A549 (cell line): ENCODE measurements around the gene PML. TPM values are rescaled to one million over a fixed set of nuclear protein-coding genes. Genes with fewer than 3 reads are reported as not detected.
"Not testable (repeated sequence)": the region's sequence is repeated elsewhere in the genome, so short reads cannot be mapped to it uniquely, and the experiment has no call there.

Source experiments
- ATAC-seq, 2 experiments: fragments of 200-7000 bp in 1 of 2; fragments of >200 bp in 1 of 2; cut with Nextera tagmentation in 1 of 2; cut with Tn5 transposase in 1 of 2; 3 replicates each; pipeline versions ENCODE4 v1.8.0 to v1.9.1; 2018 to 2020; ENCODE audit warnings: mild to moderate bottlenecking in 1 of 2, moderate library complexity in 1 of 2
- CTCF ChIA-PET: fragments of 300-600 bp; sonication (Branson Sonifier 250); formaldehyde crosslinking; extraction: SDS; loops from one replicate; lab custom pipeline; 2021; ENCODE audit warnings: antibody characterized with exemption, inconsistent platforms; lab: Yijun Ruan, JAX
- POLR2A ChIA-PET: fragments of 350-600 bp; formaldehyde crosslinking; extraction: SDS; loops from one replicate; lab custom pipeline; 2021; ENCODE audit warnings: antibody characterized with exemption, inconsistent platforms; lab: Yijun Ruan, JAX
- DNase-seq, 2 experiments: peaks; one replicate each; pipeline versions ENCODE4 v3.0.0 to v3.0.0-alpha.2; 2011 to 2016; ENCODE audit warnings: low read depth in 1 of 2, low spot score in 1 of 2
- FAIRE-seq: peaks from 2 replicates; lab custom pipeline; 2011; peaks lifted over from hg19 to GRCh38; lab: Jason Lieb, UNC
- H3K27ac ChIP-seq, 2 experiments: fragments of >200 bp; sonication (Bioruptor Twin); formaldehyde crosslinking; 3 replicates each; pipeline ENCODE4 v1.5.1; 2016 to 2017
- H3K4me1 ChIP-seq: fragments of >200 bp; sonication (Bioruptor Twin); formaldehyde crosslinking; 3 replicates; pipeline ENCODE4 v1.6.1; 2016
- H3K4me2 ChIP-seq: fragments of >200 bp; sonication (Bioruptor Twin); formaldehyde crosslinking; 3 replicates; pipeline ENCODE4 v1.6.1; 2016
- H3K4me3 ChIP-seq: fragments of >200 bp; sonication (Bioruptor Twin); formaldehyde crosslinking; 3 replicates; pipeline ENCODE4 v1.5.1; 2016
- H3K9me3 ChIP-seq: fragments of >200 bp; sonication (Bioruptor Twin); formaldehyde crosslinking; 3 replicates; pipeline ENCODE4 v1.6.1; 2016
- CTCF ChIP-seq: fragments of >200 bp; sonication (Bioruptor Twin); formaldehyde crosslinking; IDR thresholded peaks from 3 replicates; pipeline ENCODE4 v1.5.1; 2016
- RAD21 ChIP-seq, 2 experiments: fragments of >200 bp in 1 of 2; sonication (Bioruptor Twin) in 1 of 2; formaldehyde crosslinking in 1 of 2; IDR thresholded peaks in 1 of 2; conservative IDR thresholded peaks in 1 of 2; 2 replicates in 1 of 2; 3 replicates in 1 of 2; pipeline ENCODE4 v1.6.1; 2012 to 2018; ENCODE audit warnings: inconsistent platforms in 1 of 2
- WGBS: methylation state at CpG from one replicate; pipeline ENCODE4 v1.1.6; 2017; ENCODE audit errors: missing lambda C conversion rate; 5-methylcytosine and 5-hydroxymethylcytosine counted together
- polyA plus RNA-seq, 4 experiments: library from polyadenylated mRNA; depleted of rRNA in 3 of 4; stranded (reverse); fragments of >200 nt; fragmentation: RNase III in 1 of 4; extraction: RNeasy Plus Mini Kit Qiagen cat#74134 plus additional on column Dnase treatment in 1 of 4; gene quantifications; 2 replicates in 3 of 4; 3 replicates in 1 of 4; pipeline ENCODE4 v1.2.3, GENCODE V29; 2011 to 2017

PML gene
- polyA plus RNA-seq, 2 of the 4 experiments (the other 2 are of a cell fraction), result 2.1 to 8.5 TPM

GRCh38 chr15:74064183-74064582, 69.7 kb downstream of the PML start:
- WGBS, result 83% methylated on average over 1 of the region's 3 CpGs
- DNase-seq, H3K27ac ChIP-seq, FAIRE-seq, H3K4me2 ChIP-seq, H3K4me1 ChIP-seq, ATAC-seq, H3K4me3 ChIP-seq, POLR2A ChIA-PET, H3K9me3 ChIP-seq: not testable (repeated sequence)
- CTCF ChIA-PET, result interaction anchor here (0.9 to 2.0 kb wide), 5 partner anchors 7 to 258 kb away, joined by 3 to 7 read pairs (median 4); no protein-coding TSS in a partner anchor

GRCh38 chr15:74064822-74065221, 70.3 kb downstream of the PML start:
- H3K27ac ChIP-seq, POLR2A ChIA-PET, H3K4me3 ChIP-seq, ATAC-seq, H3K4me1 ChIP-seq, FAIRE-seq, DNase-seq, H3K4me2 ChIP-seq, H3K9me3 ChIP-seq: not testable (repeated sequence)
- CTCF ChIA-PET, result interaction anchor here (0.6 to 2.0 kb wide), 6 partner anchors 8 to 1233 kb away, joined by 3 to 7 read pairs (median 4); no protein-coding TSS in a partner anchor
- 64% methylated on average over 4 of the region's 8 CpGs for WGBS

GRCh38 chr15:74065684-74066411, 71.3 kb downstream of the PML start:
- H3K4me2 ChIP-seq, DNase-seq, H3K4me1 ChIP-seq, FAIRE-seq, H3K4me3 ChIP-seq, POLR2A ChIA-PET, H3K27ac ChIP-seq, H3K9me3 ChIP-seq: not testable (repeated sequence)
- CTCF ChIA-PET, result interaction anchor here (1.5 to 2.0 kb wide), 2 partner anchors 9 to 242 kb away, joined by 4 to 7 read pairs; no protein-coding TSS in a partner anchor
- 20% methylated on average over 1 of the region's 13 CpGs for WGBS
- peak; percentile 99 to 100 for ATAC-seq
- TF ChIP-seq CTCF, result peak; percentile 38

DNA sequence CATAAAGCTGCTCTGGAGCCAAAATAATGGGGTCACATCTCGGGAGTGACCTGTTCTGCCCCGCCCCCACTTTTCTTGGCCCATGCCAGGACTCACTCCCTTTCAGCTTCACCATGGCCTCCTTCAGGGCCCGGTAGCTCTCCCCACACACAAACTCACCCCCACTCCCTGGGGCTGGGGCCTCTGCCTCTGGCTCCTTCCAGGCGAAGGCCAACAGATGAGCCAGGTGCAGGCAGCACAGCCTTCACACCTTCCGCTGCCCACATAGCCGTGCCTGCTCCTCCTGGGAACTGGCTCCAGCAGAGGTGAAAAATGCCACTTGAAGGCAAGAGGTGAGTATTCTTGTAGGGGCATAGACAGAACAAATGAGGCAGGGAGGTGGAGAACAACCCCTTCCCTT, 77.1 kb downstream of the PML start:
- H3K4me3 ChIP-seq, POLR2A ChIA-PET, H3K4me2 ChIP-seq, DNase-seq, CTCF ChIA-PET, FAIRE-seq, H3K4me1 ChIP-seq, H3K27ac ChIP-seq, H3K9me3 ChIP-seq, ATAC-seq: not testable (repeated sequence)
- WGBS, result 89% methylated on average over 4 of the region's 6 CpGs

DNA sequence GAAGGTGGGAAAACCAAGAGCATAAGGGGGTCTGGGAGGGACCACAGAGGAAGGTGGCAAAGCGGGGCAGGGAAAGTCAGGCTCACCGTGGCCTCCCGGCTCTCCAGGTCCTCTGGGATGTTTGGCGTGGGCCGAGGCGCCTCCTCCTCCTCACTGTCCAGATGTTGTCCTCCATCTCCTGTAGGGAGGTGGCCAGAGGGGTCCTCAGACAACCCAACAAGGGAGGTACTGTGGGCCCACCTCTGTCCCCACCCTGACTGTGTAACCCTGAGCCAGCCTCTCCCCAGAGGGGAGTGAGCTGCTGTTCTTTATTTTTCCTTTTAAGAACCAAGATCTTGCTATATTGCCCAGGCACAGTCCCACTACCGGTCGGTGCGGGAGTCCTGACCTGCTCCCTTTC, 77.6 kb downstream of the PML start:
- CTCF ChIA-PET, ATAC-seq, H3K9me3 ChIP-seq, H3K4me2 ChIP-seq, DNase-seq, FAIRE-seq, POLR2A ChIA-PET, H3K4me1 ChIP-seq, H3K27ac ChIP-seq, H3K4me3 ChIP-seq: not testable (repeated sequence)
- 94% methylated on average over 6 of the region's 9 CpGs for WGBS

DNA sequence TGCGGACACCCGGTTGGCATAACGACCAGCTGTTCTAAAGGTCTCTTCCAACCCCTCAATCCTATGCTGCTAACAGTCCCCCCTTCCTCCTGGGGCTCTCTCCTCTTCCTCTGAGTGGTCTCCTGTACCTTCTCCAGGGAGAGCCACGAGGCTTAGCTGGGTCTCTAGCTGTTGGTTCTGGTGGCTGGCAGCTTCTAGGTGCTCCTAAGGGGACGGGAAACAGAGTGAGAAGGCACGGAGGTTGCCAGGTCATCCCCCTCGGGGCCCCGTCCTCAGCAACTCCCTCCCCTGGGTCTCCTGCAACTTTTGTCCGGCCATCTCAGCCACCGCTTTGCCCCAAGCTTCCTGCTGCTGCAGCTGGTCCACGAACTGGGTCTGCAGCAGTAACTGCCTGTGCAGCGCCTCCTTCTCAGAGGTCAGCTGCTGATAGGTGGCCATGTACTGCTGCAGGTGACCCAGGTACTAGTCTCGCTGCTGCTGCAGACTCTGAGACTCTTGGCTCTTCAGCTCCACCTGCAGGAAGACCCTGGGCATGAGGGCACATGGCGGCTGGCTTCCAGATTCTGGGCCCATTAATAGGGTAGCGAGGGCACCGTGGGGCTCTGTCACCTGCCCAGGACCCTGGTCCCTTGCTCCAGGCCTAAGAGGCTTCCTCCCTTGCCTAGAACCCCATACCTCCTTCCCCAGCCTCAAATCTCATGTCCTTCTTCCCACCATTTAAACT, 78.3 kb downstream of the PML start:
- H3K9me3 ChIP-seq, H3K27ac ChIP-seq, CTCF ChIA-PET, POLR2A ChIA-PET, H3K4me2 ChIP-seq: not testable (repeated sequence)
- WGBS, result 51% methylated on average over 9 of the region's 16 CpGs
- TF ChIP-seq RAD21 (conservative IDR thresholded peaks at IDR 0.05 in 1 of 2, IDR thresholded peaks at IDR 0.05 in 1 of 2), result peak in 1 of 2 experiments; percentile 18; a peak in 1 of 5 replicates
- TF ChIP-seq, all 56 proteins: peak for 1; not testable (repeated sequence) for 55
- H3K4me3 ChIP-seq, DNase-seq, ATAC-seq, H3K4me1 ChIP-seq, FAIRE-seq: not testable (repeated sequence)

- DNase-seq, H3K4me1 ChIP-seq, H3K4me3 ChIP-seq, H3K9me3 ChIP-seq, FAIRE-seq, H3K27ac ChIP-seq, ATAC-seq, POLR2A ChIA-PET, CTCF ChIA-PET, H3K4me2 ChIP-seq: not testable (repeated sequence)
- 61% methylated on average over 7 of the region's 9 CpGs for WGBS
These were observed 81.3 kb downstream of the PML start for GRCh38 chr15:74075781-74076180.

- H3K4me2 ChIP-seq, H3K4me3 ChIP-seq, FAIRE-seq, H3K9me3 ChIP-seq, POLR2A ChIA-PET, H3K4me1 ChIP-seq, DNase-seq, CTCF ChIA-PET, ATAC-seq, H3K27ac ChIP-seq: not testable (repeated sequence)
- no CpG with 5 or more reads among the region's 7 CpGs for WGBS
These were observed 87.9 kb downstream of the PML start, which contains the start of gene GOLGA6A for GRCh38 chr15:74082450-74082849. Gene GOLGA6A, minus strand, starts transcription at chr15:74082550. Its CDS starts 41 bp downstream, at chr15:74082509.

- ATAC-seq, H3K4me2 ChIP-seq, H3K9me3 ChIP-seq, H3K4me3 ChIP-seq, FAIRE-seq, POLR2A ChIA-PET, H3K27ac ChIP-seq, H3K4me1 ChIP-seq, DNase-seq, CTCF ChIA-PET: not testable (repeated sequence)
- WGBS, result no CpG with 5 or more reads among the region's 2 CpGs
These were observed 100.1 kb downstream of the PML start for GRCh38 chr15:74094567-74094966.
